Adrenal gland (tissue), 5 donors: ENCODE measurements around the gene MCTP1.

Experiments used
- CTCF ChIP-seq, 6 experiments: fragments of 450-650 bp in 4 of 6; fragments of 200-600 bp in 2 of 6; sonication (generic) in 1 of 6; IDR thresholded peaks; 1 replicate in 5 of 6; 2 replicates in 1 of 6; pipeline versions ENCODE4 v1.5.1 to v1.8.0; 2016 to 2021; ENCODE audit warnings: antibody characterized with exemption in 6 of 6, mild to moderate bottlenecking in 2 of 6, moderate library complexity in 1 of 6
- POLR2A ChIP-seq, 2 donors: fragments of 450-650 bp; IDR thresholded peaks; one replicate each; pipeline ENCODE4 v1.6.1; 2017; ENCODE audit warnings: antibody characterized with exemption in 2 of 2, mild to moderate bottlenecking in 2 of 2, moderate library complexity in 1 of 2
- donor health status: DM: no; HTN: no; CAD: no.

GRCh38 chr5:95134326-95134725 lies 150.6 kb downstream of the MCTP1 start:
- TF ChIP-seq CTCF (IDR thresholded peaks at IDR 0.05) (no peak), POLR2A (IDR thresholded peaks at IDR 0.05) (no peak)
